H1 (cell line): ENCODE results near the gene HSPA4. TPM values are rescaled to one million over a fixed set of nuclear protein-coding genes. Genes with fewer than 3 reads are reported as not detected.

Experiments used
- CREB1 ChIP-seq: IDR thresholded peaks from 2 replicates; pipeline ENCODE4 v1.6.1; 2012; ENCODE audit warnings: inconsistent platforms
- GABPA ChIP-seq: IDR thresholded peaks from 2 replicates; pipeline ENCODE4 v1.6.1; 2011; ENCODE audit warnings: mild to moderate bottlenecking, low read length, moderate library complexity, borderline replicate concordance; ENCODE audit not compliant: insufficient read depth
- JUN ChIP-seq: IDR thresholded peaks from 2 replicates; pipeline ENCODE4 v1.6.1; 2011; ENCODE audit warnings: low read depth, mild to moderate bottlenecking, improper control_type of control experiment, low read length
- KDM5A ChIP-seq: fragments of 200-600 bp; IDR thresholded peaks from 2 replicates; pipeline ENCODE4 v1.7.1; 2012; ENCODE audit warnings: mild to moderate bottlenecking, low read length, inconsistent platforms, mixed read lengths
- POU5F1 ChIP-seq: IDR thresholded peaks from 2 replicates; pipeline ENCODE4 v1.6.1; 2011; ENCODE audit warnings: low read depth, mild to moderate bottlenecking, low read length, moderate library complexity
- RXRA ChIP-seq: IDR thresholded peaks from 2 replicates; pipeline ENCODE4 v1.6.1; 2011; ENCODE audit warnings: low read depth, mild to moderate bottlenecking, low read length, moderate library complexity; ENCODE audit not compliant: insufficient read depth
- SP1 ChIP-seq: IDR thresholded peaks from 2 replicates; pipeline ENCODE4 v1.6.1; 2011; ENCODE audit warnings: low read depth, low read length
- SP2 ChIP-seq: IDR thresholded peaks from 2 replicates; pipeline ENCODE4 v1.6.1; 2012; ENCODE audit warnings: mild to moderate bottlenecking, low read length, inconsistent platforms
- TAF1 ChIP-seq: IDR thresholded peaks from 2 replicates; pipeline ENCODE4 v1.6.1; 2011; ENCODE audit warnings: mild to moderate bottlenecking, low read depth, low read length
- polyA plus RNA-seq, 7 experiments: library from polyadenylated mRNA; depleted of rRNA in 3 of 7; stranded (reverse) in 5 of 7; unstranded in 2 of 7; fragments of >200 nt in 5 of 7; fragments of 200-250 nt in 2 of 7; gene quantifications; 1 replicate in 5 of 7; 2 replicates in 1 of 7; 4 replicates in 1 of 7; pipeline versions ENCODE4 v1.2.1 to v1.2.3, GENCODE V29; 2011 to 2013; ENCODE audit warnings: missing spikeins in 2 of 7, mixed read lengths in 2 of 7
- total RNA-seq: library from RNA; stranded (reverse); fragmentation: NEBNext Ultra II Directional; extraction: Animal tissue kit (Norgen Biotek cat#: 25700); gene quantifications from 2 replicates; pipeline ENCODE4 v1.2.1, GENCODE V29; 2021
- TF ChIP-seq, protein P1 (sequence below): fragments of 300-600 bp; sonication (generic); IDR thresholded peaks from 2 replicates; pipeline ENCODE4 v1.7.1; 2012; ENCODE audit warnings: low read length, moderate library complexity, mild to moderate bottlenecking, inconsistent platforms; ENCODE audit not compliant: insufficient replicate concordance
- TF ChIP-seq, protein P2 (sequence below): IDR thresholded peaks from 2 replicates; pipeline ENCODE4 v1.6.1; 2012; ENCODE audit warnings: inconsistent platforms

The HSPA4 gene
- total and polyA plus RNA-seq, 2 of the 8 experiments (the other 6 are each of a cell fraction or from before 2014, with no cell fraction given), result 28.9 to 445 TPM

GRCh38 chr5:133130387-133131118 is 78.7 kb downstream of the HSPA4 start (continued):
- TF ChIP-seq, protein P1, sequence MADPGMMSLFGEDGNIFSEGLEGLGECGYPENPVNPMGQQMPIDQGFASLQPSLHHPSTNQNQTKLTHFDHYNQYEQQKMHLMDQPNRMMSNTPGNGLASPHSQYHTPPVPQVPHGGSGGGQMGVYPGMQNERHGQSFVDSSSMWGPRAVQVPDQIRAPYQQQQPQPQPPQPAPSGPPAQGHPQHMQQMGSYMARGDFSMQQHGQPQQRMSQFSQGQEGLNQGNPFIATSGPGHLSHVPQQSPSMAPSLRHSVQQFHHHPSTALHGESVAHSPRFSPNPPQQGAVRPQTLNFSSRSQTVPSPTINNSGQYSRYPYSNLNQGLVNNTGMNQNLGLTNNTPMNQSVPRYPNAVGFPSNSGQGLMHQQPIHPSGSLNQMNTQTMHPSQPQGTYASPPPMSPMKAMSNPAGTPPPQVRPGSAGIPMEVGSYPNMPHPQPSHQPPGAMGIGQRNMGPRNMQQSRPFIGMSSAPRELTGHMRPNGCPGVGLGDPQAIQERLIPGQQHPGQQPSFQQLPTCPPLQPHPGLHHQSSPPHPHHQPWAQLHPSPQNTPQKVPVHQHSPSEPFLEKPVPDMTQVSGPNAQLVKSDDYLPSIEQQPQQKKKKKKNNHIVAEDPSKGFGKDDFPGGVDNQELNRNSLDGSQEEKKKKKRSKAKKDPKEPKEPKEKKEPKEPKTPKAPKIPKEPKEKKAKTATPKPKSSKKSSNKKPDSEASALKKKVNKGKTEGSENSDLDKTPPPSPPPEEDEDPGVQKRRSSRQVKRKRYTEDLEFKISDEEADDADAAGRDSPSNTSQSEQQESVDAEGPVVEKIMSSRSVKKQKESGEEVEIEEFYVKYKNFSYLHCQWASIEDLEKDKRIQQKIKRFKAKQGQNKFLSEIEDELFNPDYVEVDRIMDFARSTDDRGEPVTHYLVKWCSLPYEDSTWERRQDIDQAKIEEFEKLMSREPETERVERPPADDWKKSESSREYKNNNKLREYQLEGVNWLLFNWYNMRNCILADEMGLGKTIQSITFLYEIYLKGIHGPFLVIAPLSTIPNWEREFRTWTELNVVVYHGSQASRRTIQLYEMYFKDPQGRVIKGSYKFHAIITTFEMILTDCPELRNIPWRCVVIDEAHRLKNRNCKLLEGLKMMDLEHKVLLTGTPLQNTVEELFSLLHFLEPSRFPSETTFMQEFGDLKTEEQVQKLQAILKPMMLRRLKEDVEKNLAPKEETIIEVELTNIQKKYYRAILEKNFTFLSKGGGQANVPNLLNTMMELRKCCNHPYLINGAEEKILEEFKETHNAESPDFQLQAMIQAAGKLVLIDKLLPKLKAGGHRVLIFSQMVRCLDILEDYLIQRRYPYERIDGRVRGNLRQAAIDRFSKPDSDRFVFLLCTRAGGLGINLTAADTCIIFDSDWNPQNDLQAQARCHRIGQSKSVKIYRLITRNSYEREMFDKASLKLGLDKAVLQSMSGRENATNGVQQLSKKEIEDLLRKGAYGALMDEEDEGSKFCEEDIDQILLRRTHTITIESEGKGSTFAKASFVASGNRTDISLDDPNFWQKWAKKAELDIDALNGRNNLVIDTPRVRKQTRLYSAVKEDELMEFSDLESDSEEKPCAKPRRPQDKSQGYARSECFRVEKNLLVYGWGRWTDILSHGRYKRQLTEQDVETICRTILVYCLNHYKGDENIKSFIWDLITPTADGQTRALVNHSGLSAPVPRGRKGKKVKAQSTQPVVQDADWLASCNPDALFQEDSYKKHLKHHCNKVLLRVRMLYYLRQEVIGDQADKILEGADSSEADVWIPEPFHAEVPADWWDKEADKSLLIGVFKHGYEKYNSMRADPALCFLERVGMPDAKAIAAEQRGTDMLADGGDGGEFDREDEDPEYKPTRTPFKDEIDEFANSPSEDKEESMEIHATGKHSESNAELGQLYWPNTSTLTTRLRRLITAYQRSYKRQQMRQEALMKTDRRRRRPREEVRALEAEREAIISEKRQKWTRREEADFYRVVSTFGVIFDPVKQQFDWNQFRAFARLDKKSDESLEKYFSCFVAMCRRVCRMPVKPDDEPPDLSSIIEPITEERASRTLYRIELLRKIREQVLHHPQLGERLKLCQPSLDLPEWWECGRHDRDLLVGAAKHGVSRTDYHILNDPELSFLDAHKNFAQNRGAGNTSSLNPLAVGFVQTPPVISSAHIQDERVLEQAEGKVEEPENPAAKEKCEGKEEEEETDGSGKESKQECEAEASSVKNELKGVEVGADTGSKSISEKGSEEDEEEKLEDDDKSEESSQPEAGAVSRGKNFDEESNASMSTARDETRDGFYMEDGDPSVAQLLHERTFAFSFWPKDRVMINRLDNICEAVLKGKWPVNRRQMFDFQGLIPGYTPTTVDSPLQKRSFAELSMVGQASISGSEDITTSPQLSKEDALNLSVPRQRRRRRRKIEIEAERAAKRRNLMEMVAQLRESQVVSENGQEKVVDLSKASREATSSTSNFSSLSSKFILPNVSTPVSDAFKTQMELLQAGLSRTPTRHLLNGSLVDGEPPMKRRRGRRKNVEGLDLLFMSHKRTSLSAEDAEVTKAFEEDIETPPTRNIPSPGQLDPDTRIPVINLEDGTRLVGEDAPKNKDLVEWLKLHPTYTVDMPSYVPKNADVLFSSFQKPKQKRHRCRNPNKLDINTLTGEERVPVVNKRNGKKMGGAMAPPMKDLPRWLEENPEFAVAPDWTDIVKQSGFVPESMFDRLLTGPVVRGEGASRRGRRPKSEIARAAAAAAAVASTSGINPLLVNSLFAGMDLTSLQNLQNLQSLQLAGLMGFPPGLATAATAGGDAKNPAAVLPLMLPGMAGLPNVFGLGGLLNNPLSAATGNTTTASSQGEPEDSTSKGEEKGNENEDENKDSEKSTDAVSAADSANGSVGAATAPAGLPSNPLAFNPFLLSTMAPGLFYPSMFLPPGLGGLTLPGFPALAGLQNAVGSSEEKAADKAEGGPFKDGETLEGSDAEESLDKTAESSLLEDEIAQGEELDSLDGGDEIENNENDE, result no peak
- TF ChIP-seq TAF1 (no peak), SP2 (no peak), KDM5A (no peak), CREB1 (no peak), RXRA (no peak), POU5F1 (no peak), JUN (no peak), GABPA (no peak), SP1 (no peak)
- TF ChIP-seq, protein P2, sequence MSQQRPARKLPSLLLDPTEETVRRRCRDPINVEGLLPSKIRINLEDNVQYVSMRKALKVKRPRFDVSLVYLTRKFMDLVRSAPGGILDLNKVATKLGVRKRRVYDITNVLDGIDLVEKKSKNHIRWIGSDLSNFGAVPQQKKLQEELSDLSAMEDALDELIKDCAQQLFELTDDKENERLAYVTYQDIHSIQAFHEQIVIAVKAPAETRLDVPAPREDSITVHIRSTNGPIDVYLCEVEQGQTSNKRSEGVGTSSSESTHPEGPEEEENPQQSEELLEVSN, result no peak
